ENCODE data around the gene UNC79.

GRCh38 chr14:93685121-93685895 is 254.6 kb downstream of the UNC79 start:
- TF ChIP-seq EZH2 (IDR thresholded peaks at IDR 0.05; ENCODE audit: borderline replicate concordance, low read length), result no peak
- TF ChIP-seq CTCF (IDR thresholded peaks at IDR 0.05; ENCODE audit: low read length), result no peak

Data from OCI-LY1 (cell line).